ENCODE results near the gene C1QL4. TPM values are rescaled to one million over a fixed set of nuclear protein-coding genes. Genes with fewer than 3 reads are reported as not detected.
"Not testable (repeated sequence)": the region's sequence is repeated elsewhere in the genome, so short reads cannot be mapped to it uniquely, and the experiment has no call there.

Gene C1QL4
- total and polyA plus RNA-seq, 11 donors, result not detected

- WGBS, 4 donors, result 42 to 56% (median 53%) methylated on average over 8 to 12 of the region's 12 CpGs
- Histone ChIP-seq H3K4me1 (peaks cover 0 to 31% (median 7%) of the 10 kb centered on the region in 12 donors), H3K27me3 (peaks cover 29 to 74% (median 51%) of the 10 kb centered on the region in 9 donors), H3K4me3 (no peak overlapping the region), H3K27ac (no peak overlapping the region), H3K36me3 (no peaks in the 10 kb centered on the region), H3K9me3 (no peaks in the 10 kb centered on the region)
- ATAC-seq, result no peak
- no peak for DNase-seq
- intact Hi-C loops (cut with DNase I), result loop anchor here in 5 of 10 donors (5.0 kb wide), 2 partner anchors 42 to 47 kb away; no protein-coding TSS in a partner anchor
- TF ChIP-seq CTCF (IDR thresholded peaks at IDR 0.05), result no peak
Observed at GRCh38 chr12:49334681-49335080, 2.3 kb downstream of the C1QL4 start.

GRCh38 chr12:49334226-49334625, 2.8 kb downstream of the C1QL4 start:
- H3K27me3 ChIP-seq, result peaks cover 29 to 69% (median 51%) of the 10 kb centered on the region in 9 donors
- H3K36me3 ChIP-seq, result no peaks in the 10 kb centered on the region
- H3K4me3 ChIP-seq, result no peak overlapping the region
- H3K9me3 ChIP-seq, result no peaks in the 10 kb centered on the region
- no peak overlapping the region for H3K27ac ChIP-seq
- intact Hi-C loops (cut with DNase I), result no loop called here
- peaks cover 0 to 31% (median 7%) of the 10 kb centered on the region in 12 donors for H3K4me1 ChIP-seq
- ATAC-seq (no peak), DNase-seq (no peak)
- TF ChIP-seq CTCF (IDR thresholded peaks at IDR 0.05), result no peak
- TF ChIP-seq POLR2A (IDR thresholded peaks at IDR 0.05), result no peak
- WGBS, 4 donors, result 30 to 50% (median 40%) methylated on average over 19 of the region's 19 CpGs

GRCh38 chr12:49333778-49334177, 3.2 kb downstream of the C1QL4 start:
- DNase-seq; ATAC-seq; H3K9me3 ChIP-seq; intact Hi-C loops (cut with DNase I); H3K36me3 ChIP-seq; H3K27ac ChIP-seq; H3K4me3 ChIP-seq: not testable (repeated sequence)
- peaks cover 0 to 31% (median 7%) of the 10 kb centered on the region in 12 donors for H3K4me1 ChIP-seq
- 34 to 55% (median 47%) methylated on average over 21 of the region's 21 CpGs for WGBS, 4 donors
- peaks cover 29 to 65% (median 51%) of the 10 kb centered on the region in 9 donors for H3K27me3 ChIP-seq

GRCh38 chr12:49332891-49333371, 4.1 kb downstream of the C1QL4 start:
- no peaks in the 10 kb centered on the region for H3K36me3 ChIP-seq
- DNase-seq (no peak), ATAC-seq (no peak)
- H3K27me3 ChIP-seq, result peaks cover 29 to 58% (median 48%) of the 10 kb centered on the region in 9 donors
- H3K4me3 ChIP-seq, result peak overlapping the region in 3 of 12 donors; percentile 11 to 23 (median 16)
- intact Hi-C loops (cut with DNase I), result no loop called here
- TF ChIP-seq POLR2A (IDR thresholded peaks at IDR 0.05) (no peak), CTCF (IDR thresholded peaks at IDR 0.05) (no peak)
- peaks cover 0 to 31% (median 7%) of the 10 kb centered on the region in 12 donors for H3K4me1 ChIP-seq
- 27 to 48% (median 31%) methylated on average over 32 to 40 of the region's 40 CpGs for WGBS, 4 donors
- H3K9me3 ChIP-seq, result no peaks in the 10 kb centered on the region
- H3K27ac ChIP-seq, result no peak overlapping the region

GRCh38 chr12:49332441-49332861, 4.5 kb downstream of the C1QL4 start:
- WGBS, 4 donors, result 78 to 82% (median 79%) methylated on average over 17 of the region's 17 CpGs
- Histone ChIP-seq H3K27me3 (peaks cover 29 to 55% (median 46%) of the 10 kb centered on the region in 9 donors), H3K4me1 (peaks cover 0 to 30% (median 7%) of the 10 kb centered on the region in 12 donors), H3K9me3 (no peaks in the 10 kb centered on the region), H3K4me3 (no peak overlapping the region), H3K36me3 (no peaks in the 10 kb centered on the region), H3K27ac (no peak overlapping the region)
- intact Hi-C loops (cut with DNase I), result no loop called here
- ATAC-seq (no peak), DNase-seq (no peak)
- no peak for TF ChIP-seq CTCF (IDR thresholded peaks at IDR 0.05)
- no peak for TF ChIP-seq POLR2A (IDR thresholded peaks at IDR 0.05)

All from heart left ventricle (tissue), 16 donors.